WTC11 (cell line): ENCODE results near the gene DUOX2.

Experiments
- CREB1 ChIP-seq: sonication (generic); formaldehyde crosslinking; IDR thresholded peaks from 2 replicates; pipeline ENCODE4 v1.8.0; 2023; ENCODE audit warnings: mild to moderate bottlenecking, missing genetic modification reagents
- CTCF ChIP-seq: fragments of 200-600 bp; IDR thresholded peaks from 2 replicates; pipeline ENCODE4 v1.8.0; 2022; ENCODE audit warnings: antibody characterized with exemption
- ELF4 ChIP-seq: sonication (generic); formaldehyde crosslinking; IDR thresholded peaks from 2 replicates; pipeline ENCODE4 v1.8.1; 2022; ENCODE audit warnings: low read depth, mild to moderate bottlenecking, moderate library complexity, missing genetic modification reagents
- FOXK1 ChIP-seq: sonication (generic); formaldehyde crosslinking; IDR thresholded peaks from 2 replicates; pipeline ENCODE4 v1.8.0; 2022; ENCODE audit warnings: mild to moderate bottlenecking, moderate library complexity, missing genetic modification reagents
- HMGXB4 ChIP-seq: sonication (generic); formaldehyde crosslinking; IDR thresholded peaks from 2 replicates; pipeline ENCODE4 v1.8.1; 2023; ENCODE audit warnings: mild to moderate bottlenecking, moderate library complexity, missing genetic modification reagents
- NR2C2 ChIP-seq: sonication (generic); formaldehyde crosslinking; IDR thresholded peaks from 2 replicates; pipeline ENCODE4 v1.8.0; 2022; ENCODE audit warnings: mild to moderate bottlenecking, missing genetic modification reagents
- PRRX2 ChIP-seq: fragments of 250-450 bp; sonication (Bioruptor Pico); IDR thresholded peaks from 2 replicates; pipeline ENCODE4 v1.8.0; 2021; ENCODE audit warnings: mild to moderate bottlenecking
- SMAD3 ChIP-seq: sonication (generic); formaldehyde crosslinking; IDR thresholded peaks from 2 replicates; pipeline ENCODE4 v1.8.0; 2022; ENCODE audit warnings: missing genetic modification reagents, mild to moderate bottlenecking, borderline replicate concordance
- SP1 ChIP-seq: sonication (generic); formaldehyde crosslinking; conservative IDR thresholded peaks from 2 replicates; pipeline ENCODE4 v1.8.1; 2022; ENCODE audit warnings: missing genetic modification reagents
- ZBTB21 ChIP-seq: sonication (generic); formaldehyde crosslinking; IDR thresholded peaks from 2 replicates; pipeline ENCODE4 v1.8.1; 2023; ENCODE audit warnings: mild to moderate bottlenecking, missing genetic modification reagents, borderline replicate concordance

GRCh38 chr15:45121706-45122417 lies 7.9 kb upstream of the DUOX2 start:
- TF ChIP-seq HMGXB4 (CRISPR knock-in tag) = no peak
- no peak for TF ChIP-seq CTCF
- TF ChIP-seq ZBTB21 (CRISPR knock-in tag) = no peak
- TF ChIP-seq FOXK1 (CRISPR knock-in tag) = no peak
- no peak for TF ChIP-seq NR2C2 (CRISPR knock-in tag)
- no peak for TF ChIP-seq SP1 (CRISPR knock-in tag)
- no peak for TF ChIP-seq SMAD3
- no peak for TF ChIP-seq ELF4 (CRISPR knock-in tag)
- no peak for TF ChIP-seq PRRX2
- TF ChIP-seq CREB1 = no peak
